Measurements from ENCODE around the gene NEB. TPM values are rescaled to one million over a fixed set of nuclear protein-coding genes. Genes with fewer than 3 reads are reported as not detected.

NEB gene
- total RNA-seq, 4 donors from 2014 or later: 0.07 to 0.47 (median 0.21) TPM

DNA sequence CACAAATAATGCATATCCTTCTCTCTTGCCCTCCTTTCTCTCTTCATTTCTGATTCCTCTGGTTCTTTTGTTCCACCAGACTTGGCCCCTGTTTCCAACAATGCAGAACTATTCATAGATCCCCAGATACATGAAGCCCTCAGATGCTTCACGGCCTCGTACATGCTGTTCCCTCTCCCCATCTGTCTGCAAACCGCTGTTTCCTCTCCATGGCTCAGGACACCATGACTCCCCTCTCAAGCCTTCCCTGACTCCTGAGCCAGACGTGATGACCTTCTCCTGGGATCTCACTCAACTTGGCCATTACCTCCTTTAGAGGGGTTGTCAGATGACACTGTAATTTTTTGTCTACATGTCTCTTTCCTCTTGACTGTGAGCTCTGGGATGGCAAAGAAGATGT lies 15.5 kb downstream of the NEB start:
- Histone ChIP-seq H3K27me3 (no peaks in the 10 kb centered on the region), H3K9me3 (no peaks in the 10 kb centered on the region), H3K4me1 (no peaks in the 10 kb centered on the region), H3K27ac (no peak overlapping the region), H3K36me3 (no peaks in the 10 kb centered on the region), H3K4me3 (no peak overlapping the region)
- TF ChIP-seq EP300 (IDR thresholded peaks at IDR 0.05) (no peak), POLR2A (IDR thresholded peaks at IDR 0.05) (no peak), POLR2AphosphoS5 (IDR thresholded peaks at IDR 0.05) (no peak)
- TF ChIP-seq, protein P1, sequence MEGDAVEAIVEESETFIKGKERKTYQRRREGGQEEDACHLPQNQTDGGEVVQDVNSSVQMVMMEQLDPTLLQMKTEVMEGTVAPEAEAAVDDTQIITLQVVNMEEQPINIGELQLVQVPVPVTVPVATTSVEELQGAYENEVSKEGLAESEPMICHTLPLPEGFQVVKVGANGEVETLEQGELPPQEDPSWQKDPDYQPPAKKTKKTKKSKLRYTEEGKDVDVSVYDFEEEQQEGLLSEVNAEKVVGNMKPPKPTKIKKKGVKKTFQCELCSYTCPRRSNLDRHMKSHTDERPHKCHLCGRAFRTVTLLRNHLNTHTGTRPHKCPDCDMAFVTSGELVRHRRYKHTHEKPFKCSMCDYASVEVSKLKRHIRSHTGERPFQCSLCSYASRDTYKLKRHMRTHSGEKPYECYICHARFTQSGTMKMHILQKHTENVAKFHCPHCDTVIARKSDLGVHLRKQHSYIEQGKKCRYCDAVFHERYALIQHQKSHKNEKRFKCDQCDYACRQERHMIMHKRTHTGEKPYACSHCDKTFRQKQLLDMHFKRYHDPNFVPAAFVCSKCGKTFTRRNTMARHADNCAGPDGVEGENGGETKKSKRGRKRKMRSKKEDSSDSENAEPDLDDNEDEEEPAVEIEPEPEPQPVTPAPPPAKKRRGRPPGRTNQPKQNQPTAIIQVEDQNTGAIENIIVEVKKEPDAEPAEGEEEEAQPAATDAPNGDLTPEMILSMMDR (IDR thresholded peaks at IDR 0.05): no peak
- 90 to 100% methylated on average over 3 to 4 of the region's 4 CpGs for WGBS, 2 donors (ENCODE audit: low coverage in 1 of 2)
- ATAC-seq: no peak

DNA sequence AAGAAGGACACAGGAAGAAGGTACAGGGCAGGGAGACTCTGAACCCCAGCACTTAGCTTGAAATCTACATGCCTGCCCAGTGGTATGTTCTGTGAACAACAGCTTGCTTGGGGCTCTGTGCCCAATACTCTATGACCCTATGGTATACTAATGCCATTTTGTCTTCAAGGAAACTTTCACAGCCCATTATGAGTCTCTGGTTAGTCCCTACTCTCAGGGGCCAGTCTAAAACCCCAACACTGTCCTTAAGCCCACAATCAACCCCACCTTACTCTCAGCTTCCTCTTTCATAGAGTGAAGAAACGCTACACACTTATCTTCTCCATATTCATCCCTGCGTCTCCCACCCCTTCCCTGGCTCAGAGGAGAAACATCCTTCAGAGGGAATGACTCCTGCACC lies 16.0 kb downstream of the NEB start:
- no peak for ATAC-seq
- TF ChIP-seq EP300 (IDR thresholded peaks at IDR 0.05): no peak
- TF ChIP-seq, protein P1 (IDR thresholded peaks at IDR 0.05): no peak
- TF ChIP-seq POLR2A (IDR thresholded peaks at IDR 0.05): no peak
- no peak for TF ChIP-seq POLR2AphosphoS5 (IDR thresholded peaks at IDR 0.05)

DNA sequence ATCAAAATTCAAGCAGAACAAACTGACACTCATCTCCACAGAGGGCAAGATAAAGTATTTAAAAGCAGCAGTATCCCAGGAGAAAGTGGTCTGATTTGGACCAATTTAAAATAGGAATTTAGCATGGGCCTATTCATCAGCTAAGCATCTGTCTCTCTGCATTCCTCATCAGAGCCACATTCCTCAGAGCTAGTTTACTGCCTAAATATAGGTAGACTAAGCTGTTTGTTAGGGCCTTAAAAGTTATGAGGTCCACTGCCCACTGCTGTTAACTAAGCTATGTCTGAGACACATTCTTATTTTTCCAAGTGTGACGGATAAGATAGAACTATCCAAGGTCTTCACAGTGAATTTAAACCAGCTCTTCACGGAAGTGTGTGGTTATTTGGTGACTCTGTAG lies 17.6 kb downstream of the NEB start:
- H3K36me3 ChIP-seq: no peaks in the 10 kb centered on the region
- no peaks in the 10 kb centered on the region for H3K27me3 ChIP-seq
- no peak overlapping the region for H3K4me3 ChIP-seq
- no peak for ATAC-seq
- TF ChIP-seq POLR2AphosphoS5 (IDR thresholded peaks at IDR 0.05): no peak
- TF ChIP-seq POLR2A (IDR thresholded peaks at IDR 0.05): no peak
- TF ChIP-seq, protein P1 (IDR thresholded peaks at IDR 0.05): no peak
- no peak for TF ChIP-seq EP300 (IDR thresholded peaks at IDR 0.05)
- H3K9me3 ChIP-seq: no peaks in the 10 kb centered on the region
- H3K4me1 ChIP-seq: no peaks in the 10 kb centered on the region
- no peak overlapping the region for H3K27ac ChIP-seq
- WGBS, 2 donors (ENCODE audit: low coverage in 1 of 2): 93% methylated on average over 2 of the region's 2 CpGs

More for the DNA sequence above, 16.0 kb downstream of the NEB start:
- Histone ChIP-seq H3K9me3 (no peaks in the 10 kb centered on the region), H3K27ac (no peak overlapping the region), H3K27me3 (no peaks in the 10 kb centered on the region), H3K36me3 (no peaks in the 10 kb centered on the region), H3K4me1 (no peaks in the 10 kb centered on the region), H3K4me3 (no peak overlapping the region)
- 100% methylated on average over 2 of the region's 2 CpGs for WGBS, 2 donors (ENCODE audit: low coverage in 1 of 2)

DNA sequence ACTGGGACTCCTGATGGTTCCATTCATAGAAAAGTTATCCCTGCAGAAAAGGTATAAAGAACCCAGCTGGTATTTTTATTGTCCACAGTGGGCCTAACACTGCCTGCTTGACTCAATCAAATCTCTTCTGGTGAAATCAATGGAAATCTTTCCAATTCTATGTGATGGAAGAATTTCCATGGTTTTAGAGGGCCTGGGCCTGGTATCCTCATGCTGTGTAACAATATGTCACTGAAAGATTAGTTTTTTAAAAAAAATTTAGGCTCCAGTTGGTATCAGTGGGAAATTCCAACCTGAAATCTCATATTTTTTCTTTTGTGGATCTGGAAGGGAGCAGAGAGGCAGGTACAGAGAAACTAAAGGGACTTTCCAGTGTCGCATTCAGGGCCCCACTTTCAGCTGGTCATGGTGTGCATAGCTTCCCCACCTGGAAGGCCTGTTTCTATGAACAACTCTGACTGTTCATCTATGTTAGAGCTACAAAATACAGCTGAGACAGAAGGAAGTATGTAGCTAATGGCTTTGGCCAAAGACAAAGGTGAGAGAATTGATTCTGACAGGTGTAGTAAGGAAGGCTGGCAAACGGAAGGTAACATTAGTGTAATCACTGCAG lies 20.9 kb downstream of the NEB start:
- H3K36me3 ChIP-seq: no peaks in the 10 kb centered on the region
- 78 to 85% methylated on average over 2 of the region's 2 CpGs for WGBS, 2 donors (ENCODE audit: low coverage in 1 of 2)
- no peaks in the 10 kb centered on the region for H3K4me1 ChIP-seq
- no peaks in the 10 kb centered on the region for H3K9me3 ChIP-seq
- no peak for ATAC-seq
- no peak overlapping the region for H3K4me3 ChIP-seq
- H3K27me3 ChIP-seq: no peaks in the 10 kb centered on the region
- H3K27ac ChIP-seq: no peak overlapping the region
- TF ChIP-seq EP300 (IDR thresholded peaks at IDR 0.05): no peak
- TF ChIP-seq POLR2A (IDR thresholded peaks at IDR 0.05): no peak
- no peak for TF ChIP-seq POLR2AphosphoS5 (IDR thresholded peaks at IDR 0.05)
- TF ChIP-seq, protein P1 (IDR thresholded peaks at IDR 0.05): no peak

DNA sequence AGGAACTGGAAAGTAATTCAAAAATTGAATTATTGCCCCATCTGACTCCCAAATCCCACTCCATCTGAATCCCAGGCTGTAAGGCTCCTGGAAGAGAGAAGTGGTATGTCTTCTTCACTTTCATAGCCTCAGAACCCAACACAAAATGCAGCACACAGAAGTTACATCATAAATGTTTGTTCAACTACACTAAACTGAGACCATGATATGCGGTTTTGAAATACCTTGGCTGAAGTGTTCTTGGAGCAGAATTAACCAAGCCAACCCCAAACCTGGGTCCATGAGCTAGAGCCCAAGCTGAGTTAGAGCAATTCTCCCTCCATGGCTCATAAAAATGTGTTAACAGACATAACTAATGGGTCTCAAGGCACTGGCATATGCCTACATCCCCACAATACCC lies 23.3 kb downstream of the NEB start:
- no CpG with 5 or more reads among the region's 1 CpG for WGBS, 2 donors (ENCODE audit: low coverage in 1 of 2)
- H3K9me3 ChIP-seq: no peaks in the 10 kb centered on the region
- H3K4me3 ChIP-seq: no peak overlapping the region
- TF ChIP-seq EP300 (IDR thresholded peaks at IDR 0.05) (no peak), POLR2A (IDR thresholded peaks at IDR 0.05) (no peak), POLR2AphosphoS5 (IDR thresholded peaks at IDR 0.05) (no peak)
- TF ChIP-seq, protein P1 (IDR thresholded peaks at IDR 0.05): no peak
- no peak overlapping the region for H3K27ac ChIP-seq
- no peak for ATAC-seq
- H3K4me1 ChIP-seq: no peaks in the 10 kb centered on the region
- H3K27me3 ChIP-seq: no peaks in the 10 kb centered on the region
- no peaks in the 10 kb centered on the region for H3K36me3 ChIP-seq

Data from gastroesophageal sphincter (tissue), 4 donors.